Measurements from ENCODE around the gene DGKI. TPM values are rescaled to one million over a fixed set of nuclear protein-coding genes. Genes with fewer than 3 reads are reported as not detected.

The DGKI gene
- total and polyA plus RNA-seq, 2 donors: 0.14 to 0.33 TPM

- Histone ChIP-seq H3K36me3 (ENCODE audit: control insufficient read depth in 2 of 2, insufficient read depth in 2 of 2, low read length in 1 of 2) (no peaks in the 10 kb centered on the region), H3K4me1 (ENCODE audit: control insufficient read depth in 2 of 2, insufficient read depth in 2 of 2, low read length in 2 of 2) (no peaks in the 10 kb centered on the region), H3K9me3 (ENCODE audit: control insufficient read depth in 2 of 2, insufficient read depth in 1 of 2, low read length in 1 of 2) (no peaks in the 10 kb centered on the region), H3K27me3 (ENCODE audit: control insufficient read depth in 2 of 2, insufficient read depth in 1 of 2, low read length in 1 of 2) (no peaks in the 10 kb centered on the region), H3K4me3 (ENCODE audit: low read length in 2 of 2) (no peak overlapping the region), H3K27ac (ENCODE audit: low read depth in 1 of 2, low read length in 1 of 2) (no peak overlapping the region)
- no peak for DNase-seq (ENCODE audit: low read depth in 6 of 9, low spot score in 9 of 9)
- 97% methylated on average over 1 of the region's 1 CpG for WGBS
Measured at GRCh38 chr7:137813541-137813940, 33.2 kb downstream of the DGKI start.

DNA sequence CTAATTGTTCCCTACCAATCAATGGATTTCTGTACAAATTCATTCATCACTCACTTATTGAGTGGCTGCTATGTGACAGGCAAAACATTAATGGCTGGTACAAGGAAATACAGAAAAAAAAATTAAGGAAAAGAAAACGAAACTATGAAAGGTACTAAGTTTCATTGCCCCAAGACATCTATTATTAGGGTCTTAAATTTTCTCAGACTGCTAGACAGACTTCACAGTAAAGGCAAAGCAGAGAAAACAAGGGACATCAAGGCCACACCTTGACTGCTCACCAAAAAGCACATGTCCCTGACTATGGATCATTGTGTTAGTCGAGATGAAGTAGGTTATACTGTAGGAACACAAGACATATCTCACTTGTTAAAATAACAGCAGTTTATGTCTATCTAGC, 36.5 kb downstream of the DGKI start:
- 90% methylated on average over 2 of the region's 2 CpGs for WGBS
- Histone ChIP-seq H3K27ac (ENCODE audit: low read depth in 1 of 2, low read length in 1 of 2) (no peak overlapping the region), H3K9me3 (ENCODE audit: control insufficient read depth in 2 of 2, insufficient read depth in 1 of 2, low read length in 1 of 2) (no peaks in the 10 kb centered on the region), H3K27me3 (ENCODE audit: control insufficient read depth in 2 of 2, insufficient read depth in 1 of 2, low read length in 1 of 2) (no peaks in the 10 kb centered on the region), H3K36me3 (ENCODE audit: control insufficient read depth in 2 of 2, insufficient read depth in 2 of 2, low read length in 1 of 2) (no peaks in the 10 kb centered on the region), H3K4me3 (ENCODE audit: low read length in 2 of 2) (no peak overlapping the region), H3K4me1 (ENCODE audit: control insufficient read depth in 2 of 2, insufficient read depth in 2 of 2, low read length in 2 of 2) (no peaks in the 10 kb centered on the region)
- no peak for DNase-seq (ENCODE audit: low read depth in 6 of 9, low spot score in 9 of 9)

DNA sequence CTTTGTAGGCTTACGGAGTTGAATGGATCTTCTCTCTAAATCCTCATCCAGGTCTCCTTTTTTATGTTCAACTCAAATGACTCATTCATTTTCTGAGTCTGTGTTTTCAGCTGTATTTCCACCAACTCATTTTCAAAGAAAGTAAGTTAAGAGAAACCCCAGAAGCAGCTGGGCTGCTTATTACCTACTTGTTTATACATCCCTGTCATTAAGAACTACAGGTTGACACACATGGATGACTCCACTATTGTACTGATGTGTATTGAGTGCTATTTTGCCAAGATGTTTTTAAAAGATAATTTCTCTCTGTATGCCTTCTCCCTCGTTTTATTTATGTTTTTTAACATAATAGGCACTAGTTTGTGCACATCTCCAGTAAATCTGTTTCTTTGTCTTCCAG, 41.9 kb downstream of the DGKI start:
- no peaks in the 10 kb centered on the region for H3K36me3 ChIP-seq (ENCODE audit: control insufficient read depth in 2 of 2, insufficient read depth in 2 of 2, low read length in 1 of 2)
- no peaks in the 10 kb centered on the region for H3K9me3 ChIP-seq (ENCODE audit: control insufficient read depth in 2 of 2, insufficient read depth in 1 of 2, low read length in 1 of 2)
- no peak overlapping the region for H3K4me3 ChIP-seq (ENCODE audit: low read length in 2 of 2)
- H3K4me1 ChIP-seq (ENCODE audit: control insufficient read depth in 2 of 2, insufficient read depth in 2 of 2, low read length in 2 of 2): no peaks in the 10 kb centered on the region
- no peak overlapping the region for H3K27ac ChIP-seq (ENCODE audit: low read depth in 1 of 2, low read length in 1 of 2)
- WGBS: 70% methylated on average over 2 of the region's 2 CpGs
- no peak for DNase-seq (ENCODE audit: low read depth in 6 of 9, low spot score in 9 of 9)
- H3K27me3 ChIP-seq (ENCODE audit: control insufficient read depth in 2 of 2, insufficient read depth in 1 of 2, low read length in 1 of 2): no peaks in the 10 kb centered on the region

GRCh38 chr7:137801491-137801890, 45.3 kb downstream of the DGKI start:
- H3K27ac ChIP-seq (ENCODE audit: low read depth in 1 of 2, low read length in 1 of 2): no peak overlapping the region
- WGBS: 89% methylated on average over 1 of the region's 1 CpG
- H3K36me3 ChIP-seq (ENCODE audit: control insufficient read depth in 2 of 2, insufficient read depth in 2 of 2, low read length in 1 of 2): no peaks in the 10 kb centered on the region
- H3K9me3 ChIP-seq (ENCODE audit: control insufficient read depth in 2 of 2, insufficient read depth in 1 of 2, low read length in 1 of 2): no peaks in the 10 kb centered on the region
- DNase-seq (ENCODE audit: low read depth in 6 of 9, low spot score in 9 of 9): no peak
- no peaks in the 10 kb centered on the region for H3K27me3 ChIP-seq (ENCODE audit: control insufficient read depth in 2 of 2, insufficient read depth in 1 of 2, low read length in 1 of 2)
- no peaks in the 10 kb centered on the region for H3K4me1 ChIP-seq (ENCODE audit: control insufficient read depth in 2 of 2, insufficient read depth in 2 of 2, low read length in 2 of 2)
- H3K4me3 ChIP-seq (ENCODE audit: low read length in 2 of 2): no peak overlapping the region

GRCh38 chr7:137801003-137801402, 45.8 kb downstream of the DGKI start:
- Histone ChIP-seq H3K4me3 (ENCODE audit: low read length in 2 of 2) (no peak overlapping the region), H3K4me1 (ENCODE audit: control insufficient read depth in 2 of 2, insufficient read depth in 2 of 2, low read length in 2 of 2) (no peaks in the 10 kb centered on the region), H3K27me3 (ENCODE audit: control insufficient read depth in 2 of 2, insufficient read depth in 1 of 2, low read length in 1 of 2) (no peaks in the 10 kb centered on the region), H3K36me3 (ENCODE audit: control insufficient read depth in 2 of 2, insufficient read depth in 2 of 2, low read length in 1 of 2) (no peaks in the 10 kb centered on the region), H3K27ac (ENCODE audit: low read depth in 1 of 2, low read length in 1 of 2) (no peak overlapping the region), H3K9me3 (ENCODE audit: control insufficient read depth in 2 of 2, insufficient read depth in 1 of 2, low read length in 1 of 2) (no peaks in the 10 kb centered on the region)
- WGBS: 79% methylated on average over 1 of the region's 1 CpG
- no peak for DNase-seq (ENCODE audit: low read depth in 6 of 9, low spot score in 9 of 9)

DNA sequence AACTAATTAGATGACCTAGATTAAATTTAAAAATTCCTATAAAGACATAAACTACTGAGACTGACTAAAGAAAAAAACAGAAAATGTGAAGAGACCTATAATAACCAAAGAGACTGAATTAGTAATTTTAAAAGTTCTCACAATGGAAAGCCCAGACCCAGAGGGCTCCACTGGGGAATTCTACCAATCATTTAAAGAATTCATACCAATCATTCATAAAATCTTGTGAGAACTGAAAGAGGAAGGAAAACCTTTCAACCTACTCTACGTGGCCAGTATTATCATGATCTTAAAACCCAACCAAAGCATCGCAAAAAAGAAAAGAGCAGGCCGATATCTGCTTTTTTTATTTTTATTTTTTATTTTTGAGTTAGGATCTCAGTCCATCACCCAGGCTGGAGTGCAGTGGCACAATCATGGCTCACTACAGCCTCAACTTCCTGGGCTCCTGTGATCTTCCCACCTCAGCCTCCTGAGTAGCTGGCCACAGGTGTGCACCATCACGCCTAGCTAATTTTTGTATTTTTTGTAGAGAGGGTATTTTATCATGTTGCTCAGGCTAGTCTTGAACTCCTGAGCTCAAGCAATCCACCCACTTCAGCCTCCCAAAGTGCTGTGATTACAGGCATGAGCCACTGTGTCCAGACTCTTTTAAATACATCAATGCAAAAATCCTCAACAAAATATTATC, 48.6 kb downstream of the DGKI start:
- H3K27me3 ChIP-seq (ENCODE audit: control insufficient read depth in 2 of 2, insufficient read depth in 1 of 2, low read length in 1 of 2): no peaks in the 10 kb centered on the region
- H3K4me1 ChIP-seq (ENCODE audit: control insufficient read depth in 2 of 2, insufficient read depth in 2 of 2, low read length in 2 of 2): no peaks in the 10 kb centered on the region
- H3K9me3 ChIP-seq (ENCODE audit: control insufficient read depth in 2 of 2, insufficient read depth in 1 of 2, low read length in 1 of 2): no peaks in the 10 kb centered on the region
- no peak overlapping the region for H3K4me3 ChIP-seq (ENCODE audit: low read length in 2 of 2)
- no peak for DNase-seq (ENCODE audit: low read depth in 6 of 9, low spot score in 9 of 9)
- WGBS: 89% methylated on average over 4 of the region's 4 CpGs
- no peak overlapping the region for H3K27ac ChIP-seq (ENCODE audit: low read depth in 1 of 2, low read length in 1 of 2)
- no peaks in the 10 kb centered on the region for H3K36me3 ChIP-seq (ENCODE audit: control insufficient read depth in 2 of 2, insufficient read depth in 2 of 2, low read length in 1 of 2)

GRCh38 chr7:137795211-137795610, 51.6 kb downstream of the DGKI start:
- no peaks in the 10 kb centered on the region for H3K9me3 ChIP-seq (ENCODE audit: control insufficient read depth in 2 of 2, insufficient read depth in 1 of 2, low read length in 1 of 2)
- no peaks in the 10 kb centered on the region for H3K36me3 ChIP-seq (ENCODE audit: control insufficient read depth in 2 of 2, insufficient read depth in 2 of 2, low read length in 1 of 2)
- H3K4me1 ChIP-seq (ENCODE audit: control insufficient read depth in 2 of 2, insufficient read depth in 2 of 2, low read length in 2 of 2): no peaks in the 10 kb centered on the region
- 96% methylated on average over 4 of the region's 4 CpGs for WGBS
- H3K4me3 ChIP-seq (ENCODE audit: low read length in 2 of 2): no peak overlapping the region
- H3K27me3 ChIP-seq (ENCODE audit: control insufficient read depth in 2 of 2, insufficient read depth in 1 of 2, low read length in 1 of 2): no peaks in the 10 kb centered on the region
- H3K27ac ChIP-seq (ENCODE audit: low read depth in 1 of 2, low read length in 1 of 2): no peak overlapping the region
- no peak for DNase-seq (ENCODE audit: low read depth in 6 of 9, low spot score in 9 of 9)

- Histone ChIP-seq H3K4me3 (ENCODE audit: low read length in 2 of 2) (no peak overlapping the region), H3K27me3 (ENCODE audit: control insufficient read depth in 2 of 2, insufficient read depth in 1 of 2, low read length in 1 of 2) (no peaks in the 10 kb centered on the region), H3K9me3 (ENCODE audit: control insufficient read depth in 2 of 2, insufficient read depth in 1 of 2, low read length in 1 of 2) (no peaks in the 10 kb centered on the region), H3K36me3 (ENCODE audit: control insufficient read depth in 2 of 2, insufficient read depth in 2 of 2, low read length in 1 of 2) (no peaks in the 10 kb centered on the region), H3K27ac (ENCODE audit: low read depth in 1 of 2, low read length in 1 of 2) (no peak overlapping the region), H3K4me1 (ENCODE audit: control insufficient read depth in 2 of 2, insufficient read depth in 2 of 2, low read length in 2 of 2) (no peaks in the 10 kb centered on the region)
- WGBS: 88% methylated on average over 2 of the region's 2 CpGs
- DNase-seq (ENCODE audit: low read depth in 6 of 9, low spot score in 9 of 9): no peak
Measured at GRCh38 chr7:137791930-137792329, 54.8 kb downstream of the DGKI start.

DNA sequence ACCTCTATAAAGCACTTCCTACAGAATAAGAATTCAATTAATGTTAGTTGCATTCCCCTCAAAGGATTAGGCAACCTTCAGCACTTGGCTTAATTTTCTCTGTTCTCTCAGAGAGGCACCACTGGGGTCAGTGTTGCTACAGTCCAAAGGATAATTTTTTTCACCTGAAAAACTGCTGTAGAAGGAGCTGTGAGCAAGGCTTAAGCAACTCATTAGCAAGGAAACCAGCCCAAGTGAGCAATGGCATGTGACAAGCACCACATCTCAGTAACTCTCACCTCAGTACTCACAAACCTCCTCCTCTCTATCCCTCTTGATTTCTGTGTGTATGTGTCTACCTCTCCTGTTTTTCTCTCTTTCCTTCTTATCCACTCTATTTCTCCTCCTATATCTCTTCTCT, 55.9 kb downstream of the DGKI start:
- no peaks in the 10 kb centered on the region for H3K4me1 ChIP-seq (ENCODE audit: control insufficient read depth in 2 of 2, insufficient read depth in 2 of 2, low read length in 2 of 2)
- DNase-seq (ENCODE audit: low read depth in 6 of 9, low spot score in 9 of 9): no peak
- H3K27ac ChIP-seq (ENCODE audit: low read depth in 1 of 2, low read length in 1 of 2): no peak overlapping the region
- no peaks in the 10 kb centered on the region for H3K27me3 ChIP-seq (ENCODE audit: control insufficient read depth in 2 of 2, insufficient read depth in 1 of 2, low read length in 1 of 2)
- no peaks in the 10 kb centered on the region for H3K9me3 ChIP-seq (ENCODE audit: control insufficient read depth in 2 of 2, insufficient read depth in 1 of 2, low read length in 1 of 2)
- H3K4me3 ChIP-seq (ENCODE audit: low read length in 2 of 2): no peak overlapping the region
- no peaks in the 10 kb centered on the region for H3K36me3 ChIP-seq (ENCODE audit: control insufficient read depth in 2 of 2, insufficient read depth in 2 of 2, low read length in 1 of 2)
